ENCODE measurements around the gene ZDHHC6. TPM values are rescaled to one million over a fixed set of nuclear protein-coding genes. Genes with fewer than 3 reads are reported as not detected.
"Not testable (repeated sequence)": the region's sequence is repeated elsewhere in the genome, so short reads cannot be mapped to it uniquely, and the experiment has no call there.

Gene ZDHHC6, protein sequence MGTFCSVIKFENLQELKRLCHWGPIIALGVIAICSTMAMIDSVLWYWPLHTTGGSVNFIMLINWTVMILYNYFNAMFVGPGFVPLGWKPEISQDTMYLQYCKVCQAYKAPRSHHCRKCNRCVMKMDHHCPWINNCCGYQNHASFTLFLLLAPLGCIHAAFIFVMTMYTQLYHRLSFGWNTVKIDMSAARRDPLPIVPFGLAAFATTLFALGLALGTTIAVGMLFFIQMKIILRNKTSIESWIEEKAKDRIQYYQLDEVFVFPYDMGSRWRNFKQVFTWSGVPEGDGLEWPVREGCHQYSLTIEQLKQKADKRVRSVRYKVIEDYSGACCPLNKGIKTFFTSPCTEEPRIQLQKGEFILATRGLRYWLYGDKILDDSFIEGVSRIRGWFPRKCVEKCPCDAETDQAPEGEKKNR
- 29.3 TPM for polyA plus RNA-seq (ENCODE audit: insufficient read length)

GRCh38 chr10:112446855-112447619 is at the start of gene ZDHHC6, which contains the start of gene VTI1A:
TSS of gene ZDHHC6 (minus strand) at chr10:112446914. CDS start at chr10:112445436, 1,478 bp downstream.
TSS of gene VTI1A (plus strand) at chr10:112447215. CDS start at chr10:112447374, 159 bp downstream.
- peak; percentile 88 for DNase-seq

DNA sequence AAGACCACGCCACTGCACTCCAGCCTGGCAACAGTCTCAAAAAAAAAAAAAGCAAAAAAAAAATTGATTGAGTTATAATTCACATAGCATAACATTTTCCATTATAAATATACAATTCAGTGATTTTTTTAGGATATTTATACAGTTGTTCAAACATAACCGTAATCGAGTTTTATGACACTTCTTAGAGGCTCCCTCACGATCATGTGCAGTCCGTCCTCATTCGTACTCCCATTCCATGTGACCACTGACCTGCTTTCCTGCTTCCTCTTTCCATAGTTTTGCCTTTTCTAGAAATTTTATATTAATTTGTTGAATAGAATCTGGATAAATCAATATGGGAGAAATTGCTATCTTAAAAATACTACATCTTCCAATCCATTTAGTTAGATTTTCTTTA is 46.0 kb upstream of the ZDHHC6 start:
- no peak for DNase-seq

GRCh38 chr10:112491144-112491543 is 44.4 kb upstream of the ZDHHC6 start:
- no peak for DNase-seq

DNA sequence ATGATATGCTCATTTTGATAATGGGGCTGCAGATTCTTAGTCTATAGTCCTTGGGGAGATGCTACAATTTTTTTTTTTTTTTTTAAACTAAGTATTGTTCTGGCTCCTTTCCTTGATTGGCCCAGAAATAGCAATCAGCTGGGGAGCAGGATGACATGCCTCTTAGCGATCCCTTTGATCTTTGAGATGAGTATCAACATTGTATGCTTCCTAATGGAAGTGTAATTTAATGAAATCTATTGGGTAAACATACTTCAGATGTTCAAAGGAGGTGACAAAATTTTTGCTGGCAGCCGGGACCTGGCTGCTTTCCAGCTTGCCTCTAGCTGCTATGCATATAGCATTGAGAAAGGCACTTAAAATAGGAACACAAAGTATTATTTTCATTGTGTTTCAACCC is 43.8 kb upstream of the ZDHHC6 start:
- no peak for DNase-seq

GRCh38 chr10:112487964-112488363 is 41.2 kb upstream of the ZDHHC6 start:
- DNase-seq: no peak

GRCh38 chr10:112484399-112484798 is 37.7 kb upstream of the ZDHHC6 start:
- no peak for DNase-seq

- DNase-seq: no peak
Measured at GRCh38 chr10:112481602-112482001, 34.9 kb upstream of the ZDHHC6 start.

DNA sequence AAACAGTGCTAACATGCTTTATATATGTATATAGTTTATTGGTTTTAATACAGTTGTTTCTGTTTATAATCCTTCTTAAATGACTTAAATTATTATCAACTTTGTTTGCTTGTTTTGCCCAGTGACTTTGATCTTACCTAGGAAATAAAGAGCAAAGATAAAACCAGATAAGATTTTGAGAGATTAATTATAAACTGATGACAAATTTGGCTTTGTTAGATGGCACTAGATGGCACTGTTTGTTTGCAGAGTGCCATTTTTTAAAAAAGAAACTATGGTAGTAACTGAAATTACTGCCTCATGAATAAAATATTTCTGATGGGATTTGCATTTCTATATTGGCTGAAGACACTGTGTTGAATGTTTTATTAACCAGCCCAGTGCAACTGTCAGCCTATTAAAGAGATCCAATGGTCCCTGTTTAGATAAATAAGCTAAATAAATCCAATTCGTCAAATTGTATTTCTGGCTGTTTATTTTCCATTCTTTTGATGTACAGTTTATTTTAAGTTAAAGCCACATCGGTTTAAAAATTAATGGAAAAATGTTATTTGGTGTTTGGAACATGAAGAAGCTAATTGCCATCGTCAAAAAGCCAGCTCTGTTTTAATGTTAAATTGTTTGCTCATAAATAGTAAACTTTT is 29.0 kb upstream of the ZDHHC6 start:
- peak; percentile 7 for DNase-seq

GRCh38 chr10:112471878-112472487 is 25.3 kb upstream of the ZDHHC6 start:
- DNase-seq: peak; percentile 28

DNA sequence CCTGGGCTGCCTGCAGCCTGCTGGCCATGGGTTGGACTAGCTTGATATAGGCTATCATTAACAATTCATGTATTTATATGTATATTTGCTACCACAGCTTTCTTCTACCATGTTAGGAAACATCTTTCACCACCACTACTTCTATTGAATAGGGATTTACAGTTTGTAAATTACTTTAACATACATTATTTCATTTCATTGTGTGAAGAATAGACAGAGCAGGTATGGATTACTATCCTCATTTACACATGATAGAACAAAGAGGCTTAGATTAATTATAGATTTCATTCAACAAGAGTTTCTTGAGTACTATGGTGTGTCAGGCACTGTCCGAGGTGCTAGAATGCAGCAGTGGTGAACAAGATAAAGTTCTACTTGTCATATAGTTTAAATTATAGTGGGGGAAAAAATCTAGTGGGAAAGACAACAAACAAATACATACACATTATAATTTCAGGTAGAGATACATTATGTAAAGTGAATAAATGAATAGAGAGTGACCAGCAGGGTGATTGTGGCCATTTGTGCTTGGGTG is 20.9 kb upstream of the ZDHHC6 start:
- no peak for DNase-seq

- DNase-seq: no peak
Measured at GRCh38 chr10:112466802-112467201, 20.1 kb upstream of the ZDHHC6 start.

GRCh38 chr10:112465299-112465883 is 18.7 kb upstream of the ZDHHC6 start:
- no peak for DNase-seq

GRCh38 chr10:112464074-112464473 is 17.4 kb upstream of the ZDHHC6 start:
- not testable (repeated sequence) for DNase-seq

DNA sequence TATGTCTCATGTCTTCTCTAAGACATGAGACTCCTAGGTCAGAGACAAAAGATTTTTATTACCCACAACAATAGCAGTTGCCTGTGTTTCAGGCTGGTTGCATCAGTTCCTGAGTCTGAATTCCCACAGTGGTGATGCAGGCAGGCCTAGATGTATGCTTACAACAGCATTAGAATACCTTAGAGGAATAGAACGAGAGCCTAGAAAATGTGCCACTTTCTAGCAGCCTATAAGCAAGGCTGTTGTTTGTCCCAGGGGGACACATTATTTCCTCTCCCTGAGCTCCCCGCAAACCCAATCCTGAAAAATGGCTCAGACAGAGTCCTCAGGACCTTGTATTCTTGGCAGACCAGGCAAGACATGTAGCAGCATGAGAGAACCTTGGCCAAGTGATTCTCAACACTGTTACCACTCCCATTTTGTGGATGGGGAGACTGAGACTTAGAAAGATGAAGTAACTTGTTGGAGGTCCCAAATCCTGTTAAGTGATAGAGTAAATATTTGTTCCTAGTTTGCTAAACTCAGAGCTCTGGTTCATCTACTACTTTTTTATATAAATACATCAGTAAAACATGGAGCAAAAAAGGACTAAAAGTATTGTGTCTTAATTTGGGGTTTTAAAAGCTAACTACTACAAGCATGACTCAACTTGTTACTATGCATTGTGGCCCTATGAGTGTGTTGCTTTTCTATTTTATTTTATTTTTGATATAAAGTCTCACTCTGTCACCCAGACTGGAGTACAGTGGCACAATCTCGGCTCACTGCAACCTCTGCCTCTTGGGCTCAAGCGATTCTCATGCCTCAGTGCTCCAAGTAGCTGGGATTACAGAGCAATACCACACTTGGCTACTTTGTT is 14.5 kb upstream of the ZDHHC6 start:
- DNase-seq: no peak

DNA sequence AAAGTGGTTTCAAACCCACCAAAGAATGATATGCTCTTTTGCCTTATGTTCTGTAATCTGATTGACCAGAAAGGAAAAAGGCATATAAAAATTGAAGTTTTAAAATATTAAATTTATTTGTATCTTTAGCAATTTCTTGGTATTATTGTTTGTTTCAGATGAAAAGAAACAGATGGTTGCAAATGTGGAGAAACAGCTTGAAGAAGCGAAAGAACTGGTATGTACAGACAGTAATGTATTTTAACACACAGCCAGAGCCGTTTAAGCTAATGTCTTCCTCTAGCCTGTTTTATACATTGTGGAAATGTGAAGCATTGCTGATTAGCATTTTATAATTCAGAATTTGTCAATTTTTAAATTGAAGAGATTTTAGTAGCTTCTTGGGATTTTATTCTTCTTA is 13.7 kb upstream of the ZDHHC6 start:
- no peak for DNase-seq

GRCh38 chr10:112456533-112456932 is 9.8 kb upstream of the ZDHHC6 start:
- no peak for DNase-seq

DNA sequence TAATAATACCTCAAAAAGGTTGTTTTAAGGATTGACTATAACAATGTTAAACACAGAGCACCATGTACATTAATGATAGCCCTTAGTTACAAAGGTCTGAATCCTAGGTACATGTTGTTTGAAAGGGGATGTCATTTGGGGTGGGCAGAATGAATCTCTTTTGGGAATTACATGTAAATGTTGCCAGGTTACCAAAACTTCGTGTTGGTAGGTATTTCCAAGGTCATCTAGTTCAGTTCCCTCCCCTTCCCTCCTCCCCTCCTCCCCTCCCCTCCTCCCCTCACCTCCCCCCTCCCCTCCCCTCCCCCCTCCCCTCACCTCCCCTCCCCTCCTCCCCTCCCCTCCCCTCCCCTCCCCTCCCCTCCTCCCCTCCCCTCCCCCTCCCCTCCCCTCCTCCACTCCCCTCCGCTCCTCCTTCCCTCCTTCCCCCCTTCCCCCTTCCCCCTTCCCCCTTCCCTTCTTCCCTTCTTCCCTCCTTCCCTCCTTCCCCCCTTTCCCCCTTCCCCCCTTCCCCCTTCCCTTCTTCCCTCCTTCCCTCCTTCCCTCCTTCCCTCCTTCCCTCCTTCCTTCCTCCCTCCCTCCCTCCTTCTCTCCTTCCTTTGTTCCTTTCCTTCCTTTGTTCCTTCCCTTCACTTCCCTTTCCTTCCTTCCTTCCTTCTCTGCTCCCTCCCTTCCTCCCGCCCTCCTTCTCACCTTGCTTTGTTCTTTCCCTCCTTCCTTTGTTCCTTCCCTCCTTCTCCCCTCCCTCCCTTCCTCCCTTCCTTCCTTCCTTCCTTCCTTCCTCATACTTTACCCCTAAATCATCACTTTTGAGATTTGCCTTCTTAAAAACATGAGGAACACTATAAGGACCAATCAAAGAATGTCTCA is 8.4 kb upstream of the ZDHHC6 start:
- DNase-seq: no peak

DNA sequence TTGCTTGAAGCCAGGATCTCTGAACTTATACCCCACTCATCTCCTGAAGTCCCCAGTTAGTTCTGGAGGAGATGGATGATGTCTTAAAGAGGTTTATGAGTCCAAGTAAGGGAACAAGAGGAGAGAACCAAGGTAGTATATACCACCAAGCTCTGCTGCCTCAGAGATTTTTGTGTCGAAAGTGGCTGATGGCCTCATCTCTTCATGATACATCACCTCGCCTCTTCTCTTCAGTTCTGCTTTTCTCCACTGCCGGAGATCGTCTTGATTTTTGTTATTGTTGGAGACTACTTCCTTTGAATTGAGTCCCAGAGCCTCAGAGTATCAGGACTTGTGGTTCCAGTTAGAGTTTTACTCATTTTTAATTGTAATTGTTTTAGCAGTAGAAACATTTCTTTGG is 2.2 kb upstream of the ZDHHC6 start:
- DNase-seq: no peak

DNA sequence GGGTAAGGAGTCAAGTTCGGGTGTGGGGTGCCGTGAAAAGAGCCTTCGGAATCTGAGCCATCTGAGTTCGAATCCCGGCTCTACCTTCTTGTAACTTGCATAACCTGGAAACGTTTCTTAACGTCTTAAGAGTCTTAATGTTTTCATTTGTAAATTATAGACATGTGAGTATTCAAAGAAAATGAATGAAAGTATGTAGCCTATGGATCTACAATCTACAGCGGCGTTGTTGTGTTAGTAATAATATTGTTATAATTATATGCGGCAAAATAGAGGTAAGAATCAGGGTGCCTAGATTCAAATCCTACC is 860 bp upstream of the ZDHHC6 start:
- DNase-seq: no peak
